IPS DF 4.7 (cell line): ENCODE measurements around the gene TRA2A.
A peak's percentile ranks its signal among the peaks of the same experiment; 100 is the strongest.
"Not testable (repeated sequence)": the region's sequence is repeated elsewhere in the genome, so short reads cannot be mapped to it uniquely, and the experiment has no call there.

ENCODE experiments used
- DNase-seq: peaks from one replicate; pipeline ENCODE4 v3.0.0-alpha.2; 2013; ENCODE audit warnings: low spot score; ENCODE audit errors: extremely low read depth

The TRA2A gene

GRCh38 chr7:23531794-23532489, at the start of gene TRA2A:
TRA2A (minus strand) TSS chr7:23531981; CDS start chr7:23531824, 157 bp downstream.
- DNase-seq: peak; percentile 60

GRCh38 chr7:23570592-23571200, 38.9 kb upstream of the TRA2A start:
- DNase-seq: peak; percentile 88

- no peak for DNase-seq
These were observed 26.5 kb upstream of the TRA2A start for GRCh38 chr7:23558303-23558702.

GRCh38 chr7:23547662-23548061, 15.9 kb upstream of the TRA2A start:
- no peak for DNase-seq

- DNase-seq: no peak
These were observed 15.3 kb upstream of the TRA2A start for GRCh38 chr7:23546897-23547572.

GRCh38 chr7:23545493-23545892, 13.7 kb upstream of the TRA2A start:
- no peak for DNase-seq

- no peak for DNase-seq
These were observed 13.2 kb upstream of the TRA2A start for GRCh38 chr7:23544913-23545354.

GRCh38 chr7:23542752-23543151, 11.0 kb upstream of the TRA2A start:
- no peak for DNase-seq

- no peak for DNase-seq
These were observed 7.7 kb upstream of the TRA2A start for GRCh38 chr7:23539494-23539907.

- no peak for DNase-seq
These were observed 6.5 kb upstream of the TRA2A start for GRCh38 chr7:23538301-23538700.

- DNase-seq: no peak
These were observed 1.4 kb upstream of the TRA2A start for GRCh38 chr7:23533238-23533604.

- DNase-seq: no peak
These were observed 883 bp upstream of the TRA2A start for GRCh38 chr7:23532490-23533237.

- no peak for DNase-seq
These were observed 559 bp downstream of the TRA2A start for GRCh38 chr7:23531050-23531793.

- DNase-seq: no peak
These were observed 1.4 kb downstream of the TRA2A start for GRCh38 chr7:23530405-23530804.

GRCh38 chr7:23529262-23529859, 2.4 kb downstream of the TRA2A start:
- DNase-seq: no peak

- not testable (repeated sequence) for DNase-seq
These were observed 6.2 kb downstream of the TRA2A start for GRCh38 chr7:23525611-23526010.

- DNase-seq: no peak
These were observed 7.3 kb downstream of the TRA2A start for GRCh38 chr7:23524473-23524872.

GRCh38 chr7:23523486-23524075, 8.2 kb downstream of the TRA2A start:
- DNase-seq: no peak

GRCh38 chr7:23520582-23520981, 11.2 kb downstream of the TRA2A start:
- DNase-seq: no peak

- no peak for DNase-seq
These were observed 17.0 kb downstream of the TRA2A start for GRCh38 chr7:23514755-23515154.
